Bronchial epithelial cell (primary cell): Measurements from ENCODE around the gene WASHC4. TPM values are rescaled to one million over a fixed set of nuclear protein-coding genes. Genes with fewer than 3 reads are reported as not detected.

Source experiments
- DNase-seq: peaks from one replicate; pipeline ENCODE4 v3.0.0-alpha.2; 2010; ENCODE audit warnings: low read depth
- FAIRE-seq: peaks from 2 replicates; lab custom pipeline; 2011; peaks lifted over from hg19 to GRCh38; lab: Jason Lieb, UNC
- H3K27me3 ChIP-seq: 2 replicates; pipeline ENCODE4 v1.5.1; 2011; ENCODE audit warnings: low read length; ENCODE audit not compliant: control insufficient read depth, insufficient read depth
- H3K36me3 ChIP-seq: 2 replicates; pipeline ENCODE4 v1.5.1; 2011; ENCODE audit warnings: low read length; ENCODE audit not compliant: control insufficient read depth, insufficient read depth
- H3K4me3 ChIP-seq: 2 replicates; pipeline ENCODE4 v1.5.1; 2011; ENCODE audit warnings: mild to moderate bottlenecking, low read depth, low read length, control low read depth
- total RNA-seq: library from RNA; depleted of rRNA; stranded (reverse); fragments of >200 nt; gene quantifications from 2 replicates; pipeline ENCODE4 v1.2.1, GENCODE V29; 2014
- TF ChIP-seq, protein P1 (sequence below): IDR thresholded peaks from 2 replicates; pipeline ENCODE4 v1.5.1; 2011; ENCODE audit warnings: mild to moderate bottlenecking, moderate library complexity, low read length, control low read depth, inconsistent platforms; ENCODE audit not compliant: insufficient read depth, severe bottlenecking

Gene WASHC4
- total RNA-seq, 1 donor from 2014 or later, result 60.8 TPM

DNA sequence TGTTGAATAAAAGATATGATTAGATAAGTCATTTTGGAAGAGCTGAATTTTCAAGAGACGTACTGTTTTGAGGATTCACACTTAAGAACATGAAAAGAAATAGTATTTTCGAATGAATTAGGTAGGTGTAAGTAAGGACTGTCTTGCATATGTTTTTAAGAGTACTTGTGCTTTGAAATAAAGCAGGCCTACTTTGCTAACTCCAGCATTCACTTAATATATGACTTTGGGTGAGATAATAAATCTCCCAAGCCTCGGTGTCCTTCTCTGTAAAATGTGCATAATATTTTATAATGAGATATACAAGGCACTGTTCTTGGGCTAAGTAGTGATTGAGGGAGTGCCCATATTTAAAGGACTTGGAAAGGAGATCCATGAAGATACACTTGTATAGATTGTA is 54.6 kb downstream of the WASHC4 start:
- DNase-seq (no peak), FAIRE-seq (no peak)
- Histone ChIP-seq H3K27me3 (no peaks in the 10 kb centered on the region), H3K36me3 (peaks cover 6% of the 10 kb centered on the region), H3K4me3 (no peak overlapping the region)
- TF ChIP-seq, protein P1, sequence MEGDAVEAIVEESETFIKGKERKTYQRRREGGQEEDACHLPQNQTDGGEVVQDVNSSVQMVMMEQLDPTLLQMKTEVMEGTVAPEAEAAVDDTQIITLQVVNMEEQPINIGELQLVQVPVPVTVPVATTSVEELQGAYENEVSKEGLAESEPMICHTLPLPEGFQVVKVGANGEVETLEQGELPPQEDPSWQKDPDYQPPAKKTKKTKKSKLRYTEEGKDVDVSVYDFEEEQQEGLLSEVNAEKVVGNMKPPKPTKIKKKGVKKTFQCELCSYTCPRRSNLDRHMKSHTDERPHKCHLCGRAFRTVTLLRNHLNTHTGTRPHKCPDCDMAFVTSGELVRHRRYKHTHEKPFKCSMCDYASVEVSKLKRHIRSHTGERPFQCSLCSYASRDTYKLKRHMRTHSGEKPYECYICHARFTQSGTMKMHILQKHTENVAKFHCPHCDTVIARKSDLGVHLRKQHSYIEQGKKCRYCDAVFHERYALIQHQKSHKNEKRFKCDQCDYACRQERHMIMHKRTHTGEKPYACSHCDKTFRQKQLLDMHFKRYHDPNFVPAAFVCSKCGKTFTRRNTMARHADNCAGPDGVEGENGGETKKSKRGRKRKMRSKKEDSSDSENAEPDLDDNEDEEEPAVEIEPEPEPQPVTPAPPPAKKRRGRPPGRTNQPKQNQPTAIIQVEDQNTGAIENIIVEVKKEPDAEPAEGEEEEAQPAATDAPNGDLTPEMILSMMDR, result no peak

DNA sequence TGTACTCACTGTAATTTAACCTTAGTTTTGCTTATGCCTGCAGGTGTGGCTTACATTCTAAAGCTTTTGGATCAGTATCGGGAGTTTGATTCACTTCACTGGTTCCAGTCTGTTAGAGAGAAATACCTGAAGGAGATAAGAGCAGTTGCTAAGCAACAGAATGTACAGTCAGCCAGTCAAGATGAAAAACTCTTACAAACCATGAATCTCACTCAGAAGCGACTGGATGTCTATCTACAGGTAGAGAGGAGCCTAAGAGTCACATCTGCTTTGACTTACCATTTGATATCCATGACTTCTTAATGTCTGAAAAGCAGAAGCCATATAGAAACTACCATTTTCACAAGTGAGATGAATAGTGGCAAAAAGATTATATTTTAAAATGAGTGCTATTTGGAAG is 56.5 kb downstream of the WASHC4 start:
- Histone ChIP-seq H3K4me3 (no peak overlapping the region), H3K36me3 (peaks cover 5% of the 10 kb centered on the region), H3K27me3 (no peaks in the 10 kb centered on the region)
- peak; percentile 11 for DNase-seq
- TF ChIP-seq, protein P1, result no peak
- no peak for FAIRE-seq

DNA sequence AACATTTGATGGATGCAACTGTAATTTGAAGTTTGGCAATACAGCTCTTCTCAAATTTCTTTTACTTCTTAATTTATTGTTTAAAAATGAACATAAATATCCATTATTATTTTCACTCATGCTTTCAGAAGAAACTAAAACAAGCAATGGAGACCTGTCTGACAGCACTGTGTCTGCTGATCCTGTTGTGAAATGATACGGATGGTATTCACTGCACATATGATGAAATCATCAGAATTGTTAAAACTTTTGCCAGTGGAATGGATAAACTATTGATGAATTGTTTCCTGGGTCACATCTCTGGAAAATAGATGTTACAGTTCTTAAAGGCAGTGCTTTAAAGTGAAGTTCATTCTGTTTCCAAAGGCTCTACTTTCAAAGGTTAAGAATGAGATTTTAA is 59.2 kb downstream of the WASHC4 start:
- no peak overlapping the region for H3K4me3 ChIP-seq
- no peaks in the 10 kb centered on the region for H3K27me3 ChIP-seq
- TF ChIP-seq, protein P1, result no peak
- no peak for FAIRE-seq
- DNase-seq, result no peak
- peaks cover 5% of the 10 kb centered on the region for H3K36me3 ChIP-seq

DNA sequence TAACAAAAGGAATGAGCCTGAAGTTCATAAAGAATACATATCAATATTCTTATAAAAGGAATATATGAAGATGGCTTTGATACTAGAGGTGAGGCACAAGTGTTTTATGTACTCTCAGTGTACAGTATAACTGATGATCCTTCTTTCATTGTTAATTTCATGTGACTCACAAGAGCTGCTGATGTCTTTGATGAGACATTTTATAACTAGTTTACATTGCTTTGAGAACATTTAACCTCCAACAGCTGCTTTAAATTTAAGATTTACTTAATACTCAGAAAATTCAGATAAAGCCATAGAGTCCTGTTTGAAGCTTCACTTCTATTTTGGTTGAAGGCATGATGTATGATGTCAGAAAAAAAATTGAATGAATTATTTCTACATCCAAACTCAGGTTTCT is 59.8 kb downstream of the WASHC4 start:
- no peak for FAIRE-seq
- TF ChIP-seq, protein P1, result no peak
- Histone ChIP-seq H3K27me3 (no peaks in the 10 kb centered on the region), H3K4me3 (no peak overlapping the region), H3K36me3 (peaks cover 5% of the 10 kb centered on the region)
- DNase-seq, result no peak

DNA sequence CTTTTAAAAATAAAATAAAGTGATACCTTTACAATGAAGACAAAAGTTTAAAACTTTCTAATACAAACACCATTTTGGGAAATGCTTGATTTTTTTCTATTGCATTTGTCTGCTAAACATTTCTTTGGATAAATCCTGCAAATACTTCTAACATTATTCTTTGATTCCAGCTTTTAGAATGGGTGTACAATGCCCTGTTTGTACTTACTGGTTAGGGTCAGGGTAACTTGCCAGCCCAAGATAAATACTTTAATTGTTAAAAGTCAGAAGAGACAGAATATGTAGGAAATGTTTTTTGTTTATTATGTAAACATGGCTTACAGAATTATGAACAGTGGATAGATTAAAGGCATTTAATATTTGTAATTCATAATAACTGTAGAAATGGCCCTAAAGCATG is 60.5 kb downstream of the WASHC4 start:
- H3K36me3 ChIP-seq, result peaks cover 5% of the 10 kb centered on the region
- no peaks in the 10 kb centered on the region for H3K27me3 ChIP-seq
- DNase-seq, result no peak
- TF ChIP-seq, protein P1, result no peak
- no peak for FAIRE-seq
- no peak overlapping the region for H3K4me3 ChIP-seq

DNA sequence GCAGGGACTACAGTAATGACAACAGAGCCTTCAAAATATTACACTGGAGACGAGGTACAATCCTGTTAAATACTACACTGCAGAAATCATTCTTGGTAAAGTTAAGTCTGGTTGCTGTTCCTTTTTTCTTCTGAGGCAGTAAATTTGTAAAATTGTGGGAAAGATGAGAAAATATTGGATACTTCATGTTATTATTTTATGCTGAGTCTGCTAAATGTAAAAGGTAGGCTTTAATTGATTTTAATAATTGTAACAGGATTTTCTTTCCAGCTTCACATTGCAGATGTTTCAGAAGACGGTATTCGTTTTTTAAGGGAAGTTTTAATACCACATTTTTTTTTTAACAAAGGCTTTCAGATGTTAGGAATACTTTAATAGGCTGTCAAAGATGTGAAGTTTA is 62.6 kb downstream of the WASHC4 start:
- Histone ChIP-seq H3K4me3 (no peak overlapping the region), H3K36me3 (peaks cover 2% of the 10 kb centered on the region), H3K27me3 (no peaks in the 10 kb centered on the region)
- no peak for DNase-seq
- TF ChIP-seq, protein P1, result no peak
- no peak for FAIRE-seq
